Aorta (tissue), 5 donors: ENCODE measurements around the gene CCDC14. TPM values are rescaled to one million over a fixed set of nuclear protein-coding genes. Genes with fewer than 3 reads are reported as not detected.

ENCODE experiments used
- ATAC-seq: fragments of 200-7000 bp; cut with Tn5 transposase; one replicate; pipeline ENCODE4 v1.9.1; 2022; ENCODE audit warnings: moderate library complexity; ENCODE audit not compliant: low FRiP score
- DNase-seq, 2 donors: peaks; one replicate each; pipeline ENCODE4 v3.0.0-alpha.2; 2020
- H3K27ac ChIP-seq, 2 donors: one replicate each; pipeline ENCODE4 v1.5.1; 2013; ENCODE audit warnings: low read length in 2 of 2, mild to moderate bottlenecking in 2 of 2, moderate library complexity in 2 of 2, control low read depth in 1 of 2, inconsistent platforms in 1 of 2, low read depth in 1 of 2
- H3K27me3 ChIP-seq, 2 donors: one replicate each; pipeline ENCODE4 v1.6.1; 2013; ENCODE audit warnings: control low read depth in 1 of 2, low read length in 1 of 2, mild to moderate bottlenecking in 1 of 2, moderate library complexity in 1 of 2; ENCODE audit not compliant: insufficient read depth in 2 of 2, control insufficient read depth in 1 of 2
- H3K36me3 ChIP-seq, 2 donors: one replicate each; pipeline ENCODE4 v1.6.1; 2013; ENCODE audit warnings: control low read depth in 1 of 2, low read length in 1 of 2, mild to moderate bottlenecking in 1 of 2; ENCODE audit not compliant: insufficient read depth in 2 of 2, control insufficient read depth in 1 of 2
- H3K4me1 ChIP-seq, 2 donors: one replicate each; pipeline ENCODE4 v1.6.1; 2013; ENCODE audit warnings: low read length in 2 of 2, control low read depth in 1 of 2, mild to moderate bottlenecking in 1 of 2, moderate library complexity in 1 of 2; ENCODE audit not compliant: insufficient read depth in 2 of 2, control insufficient read depth in 1 of 2
- H3K4me3 ChIP-seq, 2 donors: one replicate each; pipeline ENCODE4 v1.5.1; 2013; ENCODE audit warnings: low read length in 2 of 2, control low read depth in 1 of 2, mild to moderate bottlenecking in 1 of 2
- H3K9me3 ChIP-seq: one replicate; pipeline ENCODE4 v1.6.1; 2013; ENCODE audit warnings: mild to moderate bottlenecking, low read length; ENCODE audit not compliant: control insufficient read depth
- WGBS, 2 donors: extraction: QIAGEN DNeasy Blood & Tissue Kit; methylation state at CpG; one replicate each; pipeline ENCODE4 v1.1.7; 2013; 5-methylcytosine and 5-hydroxymethylcytosine counted together
- intact Hi-C, 2 donors: fragments of 100-400 bp; cut with DNase I; formaldehyde crosslinking; loops; one replicate each; pipeline versions ENCODE4 v1.14.2 to v1.15.0; 2022
- polyA plus RNA-seq, 2 donors: library from polyadenylated mRNA; stranded (reverse); fragments of 200-250 nt; gene quantifications; one replicate each; pipeline ENCODE4 v1.2.3, GENCODE V29; 2013
- total RNA-seq, 2 donors: library from RNA; stranded (reverse); fragmentation: NEBNext Ultra II Directional; extraction: Animal tissue kit (Norgen Biotek cat#: 25700); gene quantifications; one replicate each; pipeline ENCODE4 v1.2.1, GENCODE V29; 2021
- donor health status: healthy with polysubstance abuse.
- donor health status: Bipolar disorder and iron deficiency.
- donor health status: DM: no; HTN: no; CAD: no.
- donor health status: DM: no; HTN: no; CAD: no.
- donor health status: DM: yes; HTN: yes; CAD: no.

Gene CCDC14
- total and polyA plus RNA-seq, 4 donors, result 9.1 to 55.5 (median 42.5) TPM

GRCh38 chr3:123871946-123872345, 89.1 kb downstream of the CCDC14 start:
- Histone ChIP-seq H3K4me1 (peaks cover 5 to 12% of the 10 kb centered on the region in 2 donors), H3K4me3 (no peak overlapping the region), H3K9me3 (no peaks in the 10 kb centered on the region), H3K36me3 (no peaks in the 10 kb centered on the region), H3K27me3 (no peaks in the 10 kb centered on the region), H3K27ac (peak overlapping the region in 1 of 2 donors; percentile 37)
- ATAC-seq, result no peak
- no peak for DNase-seq
- intact Hi-C loops, result loop anchor here in 1 of 2 donors (10.0 kb wide), 1 partner anchor 217 kb away; no protein-coding TSS in a partner anchor
- 92 to 96% methylated on average over 1 of the region's 1 CpG for WGBS, 2 donors

GRCh38 chr3:123870033-123870432, 91.0 kb downstream of the CCDC14 start:
- H3K27me3 ChIP-seq, result no peaks in the 10 kb centered on the region
- peaks cover 5 to 12% of the 10 kb centered on the region in 2 donors for H3K4me1 ChIP-seq
- H3K27ac ChIP-seq, result peak overlapping the region; percentile 77 to 99
- DNase-seq (peak in 1 of 2 donors; percentile 60), ATAC-seq (peak; percentile 50)
- H3K9me3 ChIP-seq, result no peaks in the 10 kb centered on the region
- intact Hi-C loops, result loop anchor here in 1 of 2 donors (10.0 kb wide), 1 partner anchor 215 kb away; no protein-coding TSS in a partner anchor
- peaks cover 0 to 2% of the 10 kb centered on the region in 2 donors for H3K36me3 ChIP-seq
- H3K4me3 ChIP-seq, result no peak overlapping the region
- WGBS, 2 donors, result 9 to 27% methylated on average over 1 of the region's 1 CpG

- Histone ChIP-seq H3K9me3 (no peaks in the 10 kb centered on the region), H3K27me3 (no peaks in the 10 kb centered on the region), H3K4me3 (no peak overlapping the region), H3K27ac (peak overlapping the region; percentile 46 to 53), H3K4me1 (peaks cover 5 to 12% of the 10 kb centered on the region in 2 donors), H3K36me3 (peaks cover 0 to 2% of the 10 kb centered on the region in 2 donors)
- DNase-seq (no peak), ATAC-seq (no peak)
- WGBS, 2 donors, result 77 to 80% methylated on average over 1 of the region's 1 CpG
- intact Hi-C loops, result loop anchor here in 1 of 2 donors (5.0 kb wide), 1 partner anchor 37 kb away; no protein-coding TSS in a partner anchor
Measured at GRCh38 chr3:123869165-123869564, 91.9 kb downstream of the CCDC14 start.

- Histone ChIP-seq H3K4me3 (no peak overlapping the region), H3K4me1 (peaks cover 3 to 6% of the 10 kb centered on the region in 2 donors), H3K9me3 (no peaks in the 10 kb centered on the region), H3K36me3 (peaks cover 0 to 2% of the 10 kb centered on the region in 2 donors), H3K27ac (no peak overlapping the region), H3K27me3 (no peaks in the 10 kb centered on the region)
- ATAC-seq (no peak), DNase-seq (no peak)
- WGBS, 2 donors, result 91 to 93% methylated on average over 4 of the region's 4 CpGs
- intact Hi-C loops, result loop anchor here (2.0 to 5.0 kb wide), 2 partner anchors 22 to 32 kb away; no protein-coding TSS in a partner anchor
Measured at GRCh38 chr3:123864706-123865105, 96.3 kb downstream of the CCDC14 start.

Other genes with a start within 250 kb of the CCDC14 start
- 100 to 1,000 TPM; 484 to 786 TPM for gene MYLK, start 76.9 kb downstream of the CCDC14 start, total RNA-seq
- gene MYLK, start 76.9 kb downstream of the CCDC14 start, polyA plus RNA-seq, result 100 to 1,000 TPM; 134 to 143 TPM
- not detected for gene ROPN1, start 30.9 kb upstream of the CCDC14 start, total RNA-seq
- gene ROPN1, start 30.9 kb upstream of the CCDC14 start, polyA plus RNA-seq, result not detected
- gene KALRN, start 72.1 kb upstream of the CCDC14 start, total RNA-seq, result 100 to 1,000 TPM; 257 to 436 TPM
- 10 to 100 TPM; 32.6 to 46.4 TPM for gene KALRN, start 72.1 kb upstream of the CCDC14 start, polyA plus RNA-seq